Endothelial cell (in vitro differentiated cells): ENCODE measurements around the gene KRT72. TPM values are rescaled to one million over a fixed set of nuclear protein-coding genes. Genes with fewer than 3 reads are reported as not detected.

ENCODE experiments used
- DNase-seq: peaks from one replicate; pipeline ENCODE4 v3.0.0; 2021; ENCODE audit warnings: low spot score
- H3K27ac Mint-ChIP-seq: one replicate; pipeline ENCODE4 v1.8.0; 2021; ENCODE audit warnings: mixed read lengths, inconsistent platforms; ENCODE audit not compliant: unreplicated experiment
- H3K27me3 Mint-ChIP-seq: one replicate; pipeline ENCODE4 v1.8.0; 2021; ENCODE audit warnings: mild to moderate bottlenecking, moderate library complexity, mixed read lengths, inconsistent platforms; ENCODE audit not compliant: unreplicated experiment
- H3K36me3 Mint-ChIP-seq: one replicate; pipeline ENCODE4 v1.8.0; 2021; ENCODE audit warnings: mild to moderate bottlenecking, low read depth, mixed read lengths, inconsistent platforms; ENCODE audit not compliant: unreplicated experiment
- H3K4me1 Mint-ChIP-seq: one replicate; pipeline ENCODE4 v1.8.0; 2021; ENCODE audit warnings: mild to moderate bottlenecking, mixed read lengths, inconsistent platforms; ENCODE audit not compliant: unreplicated experiment
- H3K4me3 Mint-ChIP-seq: one replicate; pipeline ENCODE4 v1.8.0; 2021; ENCODE audit warnings: mild to moderate bottlenecking, mixed read lengths, inconsistent platforms; ENCODE audit not compliant: unreplicated experiment
- H3K9me3 Mint-ChIP-seq: one replicate; pipeline ENCODE4 v1.8.0; 2021; ENCODE audit warnings: mixed read lengths, inconsistent platforms; ENCODE audit not compliant: unreplicated experiment
- CTCF ChIP-seq: fragments of 200-600 bp; sonication (generic); IDR thresholded peaks from one replicate; pipeline ENCODE4 v1.5.0; 2021; ENCODE audit warnings: antibody characterized with exemption; ENCODE audit not compliant: unreplicated experiment
- total RNA-seq: library from RNA; stranded (reverse); fragmentation: NEBNext Ultra II Directional; extraction: Animal tissue kit (Norgen Biotek cat#: 25700); gene quantifications from one replicate; pipeline ENCODE4 v1.2.1, GENCODE V29; 2021; ENCODE audit not compliant: unreplicated experiment

KRT72 gene
- total RNA-seq, 1 donor from 2014 or later = 0.28 TPM

- H3K4me3 Mint-ChIP-seq = no peak overlapping the region
- peaks cover 2% of the 10 kb centered on the region for H3K27me3 Mint-ChIP-seq
- TF ChIP-seq CTCF = no peak
- no peaks in the 10 kb centered on the region for H3K9me3 Mint-ChIP-seq
- no peaks in the 10 kb centered on the region for H3K4me1 Mint-ChIP-seq
- no peak for DNase-seq
- H3K27ac Mint-ChIP-seq = no peak overlapping the region
- no peaks in the 10 kb centered on the region for H3K36me3 Mint-ChIP-seq
Observed at GRCh38 chr12:52542785-52543318, 58.4 kb downstream of the KRT72 start.

GRCh38 chr12:52542157-52542556, 59.1 kb downstream of the KRT72 start:
- Mint-ChIP-seq H3K27ac (no peak overlapping the region), H3K27me3 (peaks cover 2% of the 10 kb centered on the region), H3K4me3 (no peak overlapping the region), H3K36me3 (no peaks in the 10 kb centered on the region), H3K9me3 (no peaks in the 10 kb centered on the region), H3K4me1 (no peaks in the 10 kb centered on the region)
- no peak for TF ChIP-seq CTCF
- no peak for DNase-seq

- no peak for TF ChIP-seq CTCF
- H3K9me3 Mint-ChIP-seq = no peaks in the 10 kb centered on the region
- no peak for DNase-seq
- no peaks in the 10 kb centered on the region for H3K4me1 Mint-ChIP-seq
- no peak overlapping the region for H3K27ac Mint-ChIP-seq
- H3K4me3 Mint-ChIP-seq = no peak overlapping the region
- H3K36me3 Mint-ChIP-seq = no peaks in the 10 kb centered on the region
- peaks cover 2% of the 10 kb centered on the region for H3K27me3 Mint-ChIP-seq
Observed at GRCh38 chr12:52541709-52542108, 59.6 kb downstream of the KRT72 start.

- Mint-ChIP-seq H3K4me1 (no peaks in the 10 kb centered on the region), H3K4me3 (no peak overlapping the region), H3K9me3 (no peaks in the 10 kb centered on the region), H3K27ac (no peak overlapping the region), H3K27me3 (no peaks in the 10 kb centered on the region), H3K36me3 (no peaks in the 10 kb centered on the region)
- TF ChIP-seq CTCF = no peak
- DNase-seq = no peak
Observed at GRCh38 chr12:52540531-52540930, 60.7 kb downstream of the KRT72 start.

GRCh38 chr12:52539821-52540173, 61.5 kb downstream of the KRT72 start:
- H3K9me3 Mint-ChIP-seq = no peaks in the 10 kb centered on the region
- no peaks in the 10 kb centered on the region for H3K27me3 Mint-ChIP-seq
- H3K4me3 Mint-ChIP-seq = no peak overlapping the region
- no peak for TF ChIP-seq CTCF
- no peak overlapping the region for H3K27ac Mint-ChIP-seq
- DNase-seq = no peak
- no peaks in the 10 kb centered on the region for H3K4me1 Mint-ChIP-seq
- H3K36me3 Mint-ChIP-seq = no peaks in the 10 kb centered on the region
